ENCODE data around the gene RALGPS2.

Gene RALGPS2

DNA sequence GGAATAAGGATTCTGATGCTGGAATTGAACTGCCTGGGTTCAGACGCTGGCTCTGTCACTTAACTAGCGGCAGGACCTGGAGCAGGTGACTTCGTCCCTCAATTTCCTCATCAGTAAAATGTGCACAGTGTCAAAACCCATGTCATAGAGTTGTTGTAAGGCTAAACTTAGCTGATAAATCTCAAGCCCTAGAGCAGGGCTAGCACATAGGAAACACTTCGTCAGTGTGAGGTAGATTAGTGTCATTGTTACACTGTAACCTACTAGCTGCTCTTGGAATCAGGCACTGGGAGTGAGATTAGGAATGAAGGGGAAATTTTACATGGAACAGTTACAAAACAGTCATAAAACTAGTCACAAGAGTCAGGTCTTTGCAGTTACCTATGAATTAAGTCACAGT lies 202.0 kb downstream of the RALGPS2 start:
- no peak for DNase-seq

- no peak for DNase-seq
Measured at GRCh38 chr1:178928041-178928440, 203.0 kb downstream of the RALGPS2 start.

- no peak for DNase-seq
Measured at GRCh38 chr1:178928976-178929375, 203.9 kb downstream of the RALGPS2 start.

DNA sequence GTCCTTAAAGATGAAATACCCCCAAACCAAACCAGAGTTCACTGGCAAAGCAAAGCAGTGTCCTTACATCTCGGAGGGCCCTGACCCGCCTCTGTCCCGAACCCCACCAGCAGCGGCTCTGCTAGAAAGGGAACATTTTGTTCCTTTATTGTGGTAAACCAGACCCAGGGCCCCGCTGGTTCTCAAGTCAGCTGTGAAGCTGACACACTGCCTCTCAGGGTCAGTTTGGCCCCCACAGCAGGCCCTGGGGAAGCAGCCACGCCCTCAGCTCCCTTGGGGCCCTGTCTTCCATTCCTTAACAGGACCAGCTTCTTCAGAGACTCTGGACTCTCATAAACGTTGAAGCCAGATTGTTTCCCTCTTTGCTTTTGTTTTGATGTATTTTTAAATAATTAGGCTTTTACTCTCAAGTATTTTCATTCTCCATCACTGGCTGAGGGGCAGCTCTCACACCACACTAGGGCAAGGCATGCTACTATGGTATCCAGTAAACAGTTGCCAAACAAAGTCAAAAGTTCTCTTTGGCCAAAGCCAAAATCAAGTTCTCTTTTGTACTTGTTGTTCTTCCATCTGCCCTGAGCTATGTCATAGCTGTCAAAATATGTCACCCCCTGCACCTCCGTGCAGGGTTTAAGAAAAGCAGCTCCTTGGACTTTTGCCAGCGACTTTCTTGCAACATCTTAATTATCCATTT lies 207.0 kb downstream of the RALGPS2 start:
- no peak for DNase-seq

DNA sequence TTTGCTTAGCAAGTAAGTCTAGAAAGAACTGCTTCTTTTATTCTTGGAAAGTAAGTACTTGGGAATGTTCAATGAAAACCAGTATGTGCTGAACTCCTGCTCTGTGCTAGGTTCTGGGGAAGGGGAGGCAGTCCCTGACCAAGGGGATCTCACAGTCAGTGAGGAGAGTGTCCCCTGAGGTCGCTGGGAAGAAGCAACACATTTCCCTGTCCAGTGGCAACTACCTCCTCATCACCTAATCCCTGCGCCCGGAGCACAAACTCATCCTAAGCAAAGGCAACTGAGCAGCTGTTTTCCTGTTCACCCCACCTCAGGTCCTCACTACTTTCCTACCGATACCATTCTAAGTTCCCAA lies 207.5 kb downstream of the RALGPS2 start:
- no peak for DNase-seq

- no peak for DNase-seq
Measured at GRCh38 chr1:178933105-178933561, 208.1 kb downstream of the RALGPS2 start.

DNA sequence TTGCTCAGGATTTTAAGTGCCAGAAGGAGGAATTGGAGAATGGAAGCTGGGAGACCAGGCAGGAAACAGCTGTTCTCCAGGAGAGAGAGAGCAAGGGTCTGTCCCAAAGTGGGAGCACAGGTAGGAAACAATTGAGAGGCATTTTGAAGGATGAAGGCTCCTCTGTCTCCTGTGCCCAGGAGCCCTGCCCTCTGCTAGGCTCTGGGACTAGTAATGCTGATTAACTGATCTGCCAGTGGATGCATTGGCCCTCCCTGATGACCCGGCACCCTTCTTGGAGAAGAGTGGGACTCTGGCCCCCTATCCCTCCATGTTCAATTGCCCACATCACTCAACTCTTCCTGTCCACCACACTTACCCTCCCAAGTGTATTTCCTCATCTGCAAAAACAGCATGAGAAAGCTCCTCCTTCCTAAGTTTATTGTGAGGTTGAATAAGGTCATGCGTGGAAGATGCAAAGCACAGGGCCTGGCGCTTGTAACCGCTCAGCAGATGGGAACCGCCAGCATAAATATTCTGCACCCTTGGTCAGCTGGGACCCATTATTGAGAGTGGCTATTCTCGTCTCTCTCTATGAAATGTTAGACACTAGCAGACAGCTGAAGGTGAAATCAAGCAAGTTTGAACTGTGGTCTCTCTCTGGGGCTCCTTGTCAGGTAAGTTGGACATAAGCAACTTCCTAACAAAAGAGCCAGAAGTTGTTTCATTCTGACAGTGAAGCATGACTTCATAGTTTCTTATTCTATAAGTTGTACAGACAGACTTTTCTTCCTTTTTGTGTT lies 208.9 kb downstream of the RALGPS2 start:
- peak; percentile 28 for DNase-seq

GRCh38 chr1:178934546-178934945 lies 209.5 kb downstream of the RALGPS2 start:
- no peak for DNase-seq

GRCh38 chr1:178935610-178936009 lies 210.6 kb downstream of the RALGPS2 start:
- DNase-seq, result no peak

- peak; percentile 61 for DNase-seq
Measured at GRCh38 chr1:178937695-178938094, 212.7 kb downstream of the RALGPS2 start.

DNA sequence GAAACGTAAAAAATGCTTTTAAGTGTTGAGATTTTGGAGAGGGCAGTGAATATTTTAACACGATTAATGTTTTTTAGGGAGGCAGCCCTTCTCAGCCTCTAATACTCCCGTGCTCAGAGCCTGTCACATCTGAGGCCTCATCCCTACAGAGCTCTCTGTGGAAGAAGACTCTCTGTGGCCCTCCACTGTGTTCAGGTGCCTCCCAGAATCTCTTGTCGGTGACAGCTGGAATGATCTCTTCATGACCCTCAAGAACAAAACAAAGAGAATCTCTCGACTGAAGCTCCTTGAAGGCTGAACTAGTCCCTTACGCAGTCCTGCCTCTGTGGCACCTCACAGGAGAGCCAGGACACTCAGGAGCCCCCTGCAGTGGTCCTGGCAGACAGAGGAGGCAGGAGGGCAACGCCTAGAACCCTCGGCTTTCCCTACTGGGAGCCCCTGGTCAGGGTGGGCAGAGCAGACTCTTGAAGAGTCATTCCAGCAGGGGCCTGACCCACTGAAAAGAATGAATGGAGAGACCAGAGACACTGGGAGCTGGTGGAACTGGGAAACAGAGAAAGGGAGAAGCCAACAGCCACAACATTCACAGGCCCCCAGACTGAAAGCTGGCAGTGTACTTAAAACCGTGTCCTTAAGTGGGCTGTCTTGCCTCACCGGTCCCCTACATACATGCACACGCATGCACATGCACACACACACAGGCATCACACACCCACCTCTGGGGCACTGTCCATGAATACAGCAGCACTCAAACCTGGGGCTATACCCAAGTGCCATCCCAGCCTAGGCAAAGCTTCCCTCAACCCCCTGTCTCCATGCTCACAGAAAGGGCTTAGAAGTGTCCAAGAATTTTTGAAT lies 213.3 kb downstream of the RALGPS2 start:
- DNase-seq, result peak; percentile 55

DNA sequence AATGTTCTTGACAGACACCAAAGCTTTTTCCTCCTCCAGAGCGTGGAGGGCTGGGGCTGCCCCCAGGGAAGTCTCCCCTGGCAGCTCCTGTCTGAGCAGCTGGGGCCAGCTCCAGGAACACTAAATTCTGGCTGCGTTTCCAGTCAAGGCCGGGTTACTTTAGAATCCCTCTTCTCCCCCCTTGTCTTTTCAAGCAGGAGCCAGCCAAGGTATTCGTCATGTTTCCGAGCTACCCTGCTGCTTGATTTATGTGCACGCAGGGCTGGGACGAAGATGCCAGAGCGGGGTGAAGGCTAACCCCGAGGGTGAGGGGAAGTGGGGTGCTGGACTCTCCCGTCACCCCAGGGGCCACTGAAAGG lies 213.9 kb downstream of the RALGPS2 start:
- DNase-seq, result peak; percentile 89

- peak; percentile 82 for DNase-seq
Measured at GRCh38 chr1:178939338-178940067, 214.5 kb downstream of the RALGPS2 start.

- no peak for DNase-seq
Measured at GRCh38 chr1:178940068-178940765, 215.2 kb downstream of the RALGPS2 start.

GRCh38 chr1:178941261-178941689 lies 216.2 kb downstream of the RALGPS2 start:
- no peak for DNase-seq

- no peak for DNase-seq
Measured at GRCh38 chr1:178941849-178942248, 216.8 kb downstream of the RALGPS2 start.

DNA sequence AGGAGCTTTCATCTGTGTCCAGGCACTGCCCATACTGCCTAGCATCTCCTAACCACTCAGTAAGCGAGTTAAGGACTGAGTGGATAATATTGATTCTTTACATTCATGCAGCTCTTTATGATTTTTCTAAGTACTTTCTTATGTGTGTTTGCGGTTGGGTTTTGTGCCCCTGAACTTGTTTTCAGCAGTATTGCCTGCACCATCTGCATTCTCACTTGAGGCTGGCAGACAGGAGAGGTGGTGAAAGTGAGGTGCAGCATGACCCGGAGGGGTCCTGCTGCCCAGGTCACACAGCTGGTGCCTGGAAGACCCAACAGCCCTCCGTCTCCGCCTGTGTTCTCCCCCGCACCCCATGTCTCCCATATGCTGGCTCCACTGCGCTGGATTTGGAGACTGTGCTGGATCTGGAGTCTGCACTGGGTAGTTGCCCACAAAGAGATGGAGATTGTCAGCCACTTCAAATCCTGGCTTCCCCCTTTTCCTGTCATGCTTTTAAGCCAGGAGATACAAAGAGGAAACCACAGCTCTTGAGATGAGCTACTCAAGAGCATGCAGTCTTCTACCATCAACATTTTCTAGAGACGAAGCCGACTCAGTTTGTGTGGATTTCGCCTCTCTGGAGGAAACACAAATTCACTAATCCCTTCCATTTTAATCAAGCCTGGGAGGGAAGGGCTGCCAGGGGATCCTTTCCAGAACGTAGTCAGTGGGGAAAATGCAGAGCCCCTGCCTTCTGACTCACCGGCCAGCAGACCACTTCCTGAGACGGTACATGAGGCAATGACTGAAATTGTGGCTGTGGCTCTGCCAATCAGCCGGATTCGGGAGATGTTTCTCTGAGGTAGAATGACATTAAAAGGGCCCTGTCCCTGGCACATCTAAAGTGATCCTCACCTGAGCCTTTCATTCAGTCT lies 217.5 kb downstream of the RALGPS2 start:
- no peak for DNase-seq

DNA sequence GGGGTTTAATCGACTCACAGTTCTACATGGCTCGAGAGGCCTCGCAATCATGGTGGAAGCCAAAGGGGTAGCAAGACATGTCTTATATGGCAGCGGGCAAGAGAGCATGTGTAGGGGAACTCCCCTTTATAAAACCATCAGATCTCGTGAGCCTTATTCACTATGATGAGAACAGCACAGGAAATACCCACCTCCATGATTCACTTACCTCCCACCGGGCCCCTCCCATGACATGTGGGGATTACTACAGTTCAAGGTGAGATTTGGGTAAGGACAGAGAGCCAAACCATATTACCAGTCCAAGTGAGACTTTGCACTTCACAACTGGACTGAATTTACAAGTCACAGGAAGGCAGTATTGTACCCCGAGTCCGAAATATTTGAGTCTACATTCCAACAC lies 219.7 kb downstream of the RALGPS2 start:
- DNase-seq, result no peak

DNA sequence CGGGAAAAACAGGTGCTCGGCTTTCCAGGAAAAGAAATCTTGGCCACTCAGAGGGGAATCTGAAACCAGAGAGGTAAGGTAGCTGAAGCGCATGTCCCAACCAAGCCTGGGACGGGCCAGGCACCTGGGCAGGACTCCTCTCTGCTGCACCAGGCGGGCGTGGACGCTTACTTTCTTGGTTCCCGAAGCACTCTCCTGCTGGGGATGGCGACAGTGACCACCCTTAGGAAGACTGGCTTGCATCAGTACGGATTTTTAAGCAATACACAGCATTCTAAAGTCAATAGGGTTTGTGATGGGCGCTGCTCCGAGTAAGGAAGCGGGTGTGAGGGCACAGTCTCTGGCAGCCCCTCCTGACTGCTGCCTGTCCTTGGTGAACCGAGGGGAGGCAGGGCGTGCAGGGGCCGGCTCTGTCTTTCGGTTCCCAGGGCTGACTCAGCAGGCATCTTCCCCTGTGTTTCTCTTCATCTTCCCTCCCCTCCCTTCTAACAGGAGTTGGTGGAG lies 220.8 kb downstream of the RALGPS2 start:
- no peak for DNase-seq

DNA sequence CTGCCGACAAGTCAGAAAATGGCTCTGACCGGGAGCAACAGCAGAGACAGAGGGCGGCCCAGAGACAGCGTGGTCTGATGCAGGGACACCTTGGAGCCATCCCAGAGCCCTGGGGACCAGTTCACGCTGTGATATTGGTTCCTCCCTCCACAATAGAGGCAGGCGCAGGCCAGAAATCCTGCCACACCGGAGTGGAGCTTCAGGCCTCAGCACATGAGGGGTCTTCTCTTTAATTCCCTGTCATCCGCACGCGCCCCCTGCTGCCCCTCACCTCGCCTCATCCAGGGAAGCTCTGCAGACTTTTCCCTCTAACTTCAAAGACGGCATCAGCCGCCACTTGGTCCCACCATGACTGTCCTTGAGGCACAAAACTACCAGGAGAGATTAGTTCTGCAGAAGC lies 221.4 kb downstream of the RALGPS2 start:
- no peak for DNase-seq

Data from right forelimb (tissue), 1 donor.